HCT116 (cell line): ENCODE data around the gene FCN1.

ENCODE experiments used
- CEBPB ChIP-seq: IDR thresholded peaks from 2 replicates; pipeline ENCODE4 v1.6.1; 2012; ENCODE audit warnings: low read depth
- EGR1 ChIP-seq: IDR thresholded peaks from 2 replicates; pipeline ENCODE4 v1.6.1; 2012; ENCODE audit warnings: low read depth
- EZH2 ChIP-seq: fragments of 200-600 bp; sonication (generic); IDR thresholded peaks from 2 replicates; pipeline ENCODE4 v1.6.1; 2017; ENCODE audit warnings: antibody characterized with exemption, mixed run types
- POLR2A ChIP-seq: IDR thresholded peaks from 2 replicates; pipeline ENCODE4 v1.7.0; 2011; ENCODE audit warnings: borderline replicate concordance; ENCODE audit not compliant: insufficient read depth, insufficient read length; ENCODE audit errors: extremely low read depth
- POLR2AphosphoS5 ChIP-seq: IDR thresholded peaks from 2 replicates; pipeline ENCODE4 v1.6.1; 2011; ENCODE audit warnings: mild to moderate bottlenecking, low read depth, low read length, moderate library complexity
- RAD21 ChIP-seq: IDR thresholded peaks from 2 replicates; pipeline ENCODE4 v1.6.1; 2012; ENCODE audit warnings: low read depth, mild to moderate bottlenecking
- YY1 ChIP-seq: IDR thresholded peaks from 2 replicates; pipeline ENCODE4 v1.6.1; 2011; ENCODE audit warnings: low read length, low read depth, moderate library complexity, mild to moderate bottlenecking; ENCODE audit not compliant: insufficient replicate concordance; ENCODE audit errors: extremely low read depth
- ZFX ChIP-seq: fragments of 450-650 bp; IDR thresholded peaks from 2 replicates; pipeline ENCODE4 v1.6.1; 2017
- ZNF274 ChIP-seq: fragments of 200-500 bp; sonication (Bioruptor generic); IDR thresholded peaks from 2 replicates; pipeline ENCODE4 v1.6.1; 2014; ENCODE audit warnings: mild to moderate bottlenecking, low read depth, low read length, inconsistent platforms
- TF ChIP-seq, protein P1 (sequence below), 3 experiments: fragments of 200-600 bp in 1 of 3; sonication (generic) in 1 of 3; IDR thresholded peaks in 2 of 3; conservative IDR thresholded peaks in 1 of 3; 2 replicates each; pipeline ENCODE4 v1.5.1; 2012 to 2017; ENCODE audit warnings: low read depth in 2 of 3, low read length in 2 of 3, antibody characterized with exemption in 1 of 3, borderline replicate concordance in 1 of 3, control low read depth in 1 of 3, mild to moderate bottlenecking in 1 of 3, mixed read lengths in 1 of 3, mixed run types in 1 of 3, moderate library complexity in 1 of 3; ENCODE audit not compliant: insufficient read depth in 1 of 3
- TF ChIP-seq, protein P2 (sequence below): IDR thresholded peaks from 2 replicates; pipeline ENCODE4 v1.6.1; 2012
- TF ChIP-seq, protein P3 (sequence below): IDR thresholded peaks from 2 replicates; pipeline ENCODE4 v1.6.1; 2012; ENCODE audit warnings: low read depth
- TF ChIP-seq, protein P4 (sequence below): IDR thresholded peaks from 2 replicates; pipeline ENCODE4 v1.6.1; 2011; ENCODE audit warnings: mild to moderate bottlenecking, low read length, moderate library complexity; ENCODE audit not compliant: insufficient replicate concordance; ENCODE audit errors: extremely low read depth

DNA sequence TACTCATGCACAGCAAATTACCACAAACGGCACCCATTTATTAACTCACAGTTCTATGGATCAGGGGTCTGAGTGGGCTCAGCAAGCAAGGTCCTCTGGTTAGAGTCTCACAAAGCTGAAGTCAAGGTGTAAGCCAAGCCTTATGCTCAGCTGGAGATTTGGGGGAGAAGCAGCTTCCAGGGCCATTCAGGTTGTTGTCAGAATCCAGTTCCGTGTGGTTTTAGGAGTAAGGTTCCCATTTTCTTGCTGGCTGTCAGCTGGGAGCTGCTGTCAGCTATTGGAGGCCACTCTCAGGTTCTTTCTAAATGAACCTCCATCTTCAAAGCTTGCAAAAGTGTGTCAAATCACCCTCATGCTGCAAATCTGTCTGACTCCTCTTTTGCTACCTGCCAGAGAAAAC lies 19.4 kb downstream of the FCN1 start:
- no peak for TF ChIP-seq POLR2A
- TF ChIP-seq, protein P1, sequence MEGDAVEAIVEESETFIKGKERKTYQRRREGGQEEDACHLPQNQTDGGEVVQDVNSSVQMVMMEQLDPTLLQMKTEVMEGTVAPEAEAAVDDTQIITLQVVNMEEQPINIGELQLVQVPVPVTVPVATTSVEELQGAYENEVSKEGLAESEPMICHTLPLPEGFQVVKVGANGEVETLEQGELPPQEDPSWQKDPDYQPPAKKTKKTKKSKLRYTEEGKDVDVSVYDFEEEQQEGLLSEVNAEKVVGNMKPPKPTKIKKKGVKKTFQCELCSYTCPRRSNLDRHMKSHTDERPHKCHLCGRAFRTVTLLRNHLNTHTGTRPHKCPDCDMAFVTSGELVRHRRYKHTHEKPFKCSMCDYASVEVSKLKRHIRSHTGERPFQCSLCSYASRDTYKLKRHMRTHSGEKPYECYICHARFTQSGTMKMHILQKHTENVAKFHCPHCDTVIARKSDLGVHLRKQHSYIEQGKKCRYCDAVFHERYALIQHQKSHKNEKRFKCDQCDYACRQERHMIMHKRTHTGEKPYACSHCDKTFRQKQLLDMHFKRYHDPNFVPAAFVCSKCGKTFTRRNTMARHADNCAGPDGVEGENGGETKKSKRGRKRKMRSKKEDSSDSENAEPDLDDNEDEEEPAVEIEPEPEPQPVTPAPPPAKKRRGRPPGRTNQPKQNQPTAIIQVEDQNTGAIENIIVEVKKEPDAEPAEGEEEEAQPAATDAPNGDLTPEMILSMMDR (IDR thresholded peaks at IDR 0.05 in 2 of 3, conservative IDR thresholded peaks at IDR 0.05 in 1 of 3; ENCODE audit: borderline replicate concordance in 1 of 3, insufficient read depth in 1 of 3, low read depth in 2 of 3, low read length in 2 of 3), result no peak
- no peak for TF ChIP-seq EZH2
- TF ChIP-seq CEBPB, result no peak
- TF ChIP-seq ZNF274, result no peak
- no peak for TF ChIP-seq RAD21
- TF ChIP-seq, protein P2, sequence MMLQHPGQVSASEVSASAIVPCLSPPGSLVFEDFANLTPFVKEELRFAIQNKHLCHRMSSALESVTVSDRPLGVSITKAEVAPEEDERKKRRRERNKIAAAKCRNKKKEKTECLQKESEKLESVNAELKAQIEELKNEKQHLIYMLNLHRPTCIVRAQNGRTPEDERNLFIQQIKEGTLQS, result no peak
- TF ChIP-seq YY1, result no peak
- TF ChIP-seq, protein P3, sequence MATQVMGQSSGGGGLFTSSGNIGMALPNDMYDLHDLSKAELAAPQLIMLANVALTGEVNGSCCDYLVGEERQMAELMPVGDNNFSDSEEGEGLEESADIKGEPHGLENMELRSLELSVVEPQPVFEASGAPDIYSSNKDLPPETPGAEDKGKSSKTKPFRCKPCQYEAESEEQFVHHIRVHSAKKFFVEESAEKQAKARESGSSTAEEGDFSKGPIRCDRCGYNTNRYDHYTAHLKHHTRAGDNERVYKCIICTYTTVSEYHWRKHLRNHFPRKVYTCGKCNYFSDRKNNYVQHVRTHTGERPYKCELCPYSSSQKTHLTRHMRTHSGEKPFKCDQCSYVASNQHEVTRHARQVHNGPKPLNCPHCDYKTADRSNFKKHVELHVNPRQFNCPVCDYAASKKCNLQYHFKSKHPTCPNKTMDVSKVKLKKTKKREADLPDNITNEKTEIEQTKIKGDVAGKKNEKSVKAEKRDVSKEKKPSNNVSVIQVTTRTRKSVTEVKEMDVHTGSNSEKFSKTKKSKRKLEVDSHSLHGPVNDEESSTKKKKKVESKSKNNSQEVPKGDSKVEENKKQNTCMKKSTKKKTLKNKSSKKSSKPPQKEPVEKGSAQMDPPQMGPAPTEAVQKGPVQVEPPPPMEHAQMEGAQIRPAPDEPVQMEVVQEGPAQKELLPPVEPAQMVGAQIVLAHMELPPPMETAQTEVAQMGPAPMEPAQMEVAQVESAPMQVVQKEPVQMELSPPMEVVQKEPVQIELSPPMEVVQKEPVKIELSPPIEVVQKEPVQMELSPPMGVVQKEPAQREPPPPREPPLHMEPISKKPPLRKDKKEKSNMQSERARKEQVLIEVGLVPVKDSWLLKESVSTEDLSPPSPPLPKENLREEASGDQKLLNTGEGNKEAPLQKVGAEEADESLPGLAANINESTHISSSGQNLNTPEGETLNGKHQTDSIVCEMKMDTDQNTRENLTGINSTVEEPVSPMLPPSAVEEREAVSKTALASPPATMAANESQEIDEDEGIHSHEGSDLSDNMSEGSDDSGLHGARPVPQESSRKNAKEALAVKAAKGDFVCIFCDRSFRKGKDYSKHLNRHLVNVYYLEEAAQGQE, result no peak
- TF ChIP-seq, protein P4, sequence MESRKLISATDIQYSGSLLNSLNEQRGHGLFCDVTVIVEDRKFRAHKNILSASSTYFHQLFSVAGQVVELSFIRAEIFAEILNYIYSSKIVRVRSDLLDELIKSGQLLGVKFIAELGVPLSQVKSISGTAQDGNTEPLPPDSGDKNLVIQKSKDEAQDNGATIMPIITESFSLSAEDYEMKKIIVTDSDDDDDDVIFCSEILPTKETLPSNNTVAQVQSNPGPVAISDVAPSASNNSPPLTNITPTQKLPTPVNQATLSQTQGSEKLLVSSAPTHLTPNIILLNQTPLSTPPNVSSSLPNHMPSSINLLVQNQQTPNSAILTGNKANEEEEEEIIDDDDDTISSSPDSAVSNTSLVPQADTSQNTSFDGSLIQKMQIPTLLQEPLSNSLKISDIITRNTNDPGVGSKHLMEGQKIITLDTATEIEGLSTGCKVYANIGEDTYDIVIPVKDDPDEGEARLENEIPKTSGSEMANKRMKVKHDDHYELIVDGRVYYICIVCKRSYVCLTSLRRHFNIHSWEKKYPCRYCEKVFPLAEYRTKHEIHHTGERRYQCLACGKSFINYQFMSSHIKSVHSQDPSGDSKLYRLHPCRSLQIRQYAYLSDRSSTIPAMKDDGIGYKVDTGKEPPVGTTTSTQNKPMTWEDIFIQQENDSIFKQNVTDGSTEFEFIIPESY, result no peak
- no peak for TF ChIP-seq ZFX
- TF ChIP-seq POLR2AphosphoS5, result no peak
- no peak for TF ChIP-seq EGR1
